GM12878 (cell line): Measurements from ENCODE around the gene MYO1H. TPM values are rescaled to one million over a fixed set of nuclear protein-coding genes. Genes with fewer than 3 reads are reported as not detected.

Experiments
- ATAC-seq: fragments of 200-7000 bp; cut with Tn5 transposase; 3 replicates; pipeline ENCODE4 v1.9.1; 2020; ENCODE audit warnings: mild to moderate bottlenecking, moderate library complexity
- BruUV-seq: library from RNA; stranded (reverse); fragments of 400-500 nt; replicated peaks from 2 replicates; lab custom pipeline; 2021; lab: Mats Ljungman, UMichigan
- CTCF ChIA-PET: fragments of 300-600 bp; sonication (Branson Sonifier 250); formaldehyde crosslinking; extraction: SDS; loops from one replicate; lab custom pipeline; 2021; ENCODE audit warnings: inconsistent platforms; lab: Yijun Ruan, JAX
- POLR2A ChIA-PET: fragments of 350-600 bp; formaldehyde crosslinking; extraction: SDS; loops from one replicate; lab custom pipeline; 2021; ENCODE audit warnings: inconsistent platforms; lab: Charles Lee
- RAD21 ChIA-PET: fragments of 300-600 bp; sonication (Branson Sonifier 250); formaldehyde crosslinking; loops from one replicate; lab custom pipeline; 2023; ENCODE audit warnings: antibody characterized with exemption; ENCODE audit not compliant: unreplicated experiment; lab: Charles Lee
- SMC1A ChIA-PET: fragments of 300-600 bp; sonication (Branson Sonifier 250); formaldehyde crosslinking; loops from one replicate; lab custom pipeline; 2023; ENCODE audit not compliant: unreplicated experiment, uncharacterized antibody; lab: Charles Lee
- DNase-seq: peaks from one replicate; pipeline ENCODE4 v3.0.0-alpha.2; 2011; ENCODE audit warnings: low read depth, low spot score
- FAIRE-seq: peaks from 3 replicates; lab custom pipeline; 2011; peaks lifted over from hg19 to GRCh38; lab: Jason Lieb, UNC
- H2AFZ ChIP-seq: 2 replicates; pipeline ENCODE4 v1.6.0; 2011; ENCODE audit warnings: low read depth, low read length, control low read depth; ENCODE audit not compliant: control insufficient read depth
- H3K27ac ChIP-seq: 2 replicates; pipeline ENCODE4 v1.5.1; 2011; ENCODE audit warnings: control low read depth; ENCODE audit not compliant: control insufficient read depth, insufficient read depth
- H3K27me3 ChIP-seq, 2 experiments: replicated peaks in 1 of 2; 2 replicates each; pipeline versions ENCODE4 v1.6.0 to v1.6.1; 2011; ENCODE audit warnings: low read length in 1 of 2; ENCODE audit not compliant: control insufficient read depth in 2 of 2, insufficient read depth in 2 of 2
- H3K36me3 ChIP-seq, 2 experiments: 2 replicates each; pipeline ENCODE4 v1.5.1; 2011; ENCODE audit warnings: low read length in 1 of 2; ENCODE audit not compliant: control insufficient read depth in 2 of 2, insufficient read depth in 2 of 2
- H3K4me1 ChIP-seq: 2 replicates; pipeline ENCODE4 v1.6.1; 2011; ENCODE audit warnings: mild to moderate bottlenecking, low read length, moderate library complexity, mixed read lengths; ENCODE audit not compliant: control insufficient read depth, insufficient read depth
- H3K4me2 ChIP-seq: 2 replicates; pipeline ENCODE4 v1.6.0; 2011; ENCODE audit warnings: control low read depth; ENCODE audit not compliant: control insufficient read depth, insufficient read depth
- H3K4me3 ChIP-seq: fragments of 200-600 bp; sonication (generic); 2 replicates; pipeline ENCODE4 v1.5.1; 2016
- H3K79me2 ChIP-seq: 2 replicates; pipeline ENCODE4 v1.6.0; 2011; ENCODE audit warnings: low read length; ENCODE audit not compliant: control insufficient read depth, insufficient read depth
- H3K9ac ChIP-seq: 2 replicates; pipeline ENCODE4 v1.8.0; 2011; ENCODE audit warnings: low read length, control low read depth, mixed read lengths; ENCODE audit not compliant: control insufficient read depth, insufficient read depth
- H3K9me3 ChIP-seq: replicated peaks from 3 replicates; pipeline ENCODE4 v1.5.1; 2011; ENCODE audit warnings: mild to moderate bottlenecking, low read length; ENCODE audit not compliant: control insufficient read depth, insufficient read depth
- H4K20me1 ChIP-seq: 2 replicates; pipeline ENCODE4 v1.6.0; 2011; ENCODE audit not compliant: control insufficient read depth, insufficient read depth
- CEBPB ChIP-seq, 2 experiments: fragments of 150-350 bp in 1 of 2; IDR thresholded peaks; 2 replicates each; pipeline ENCODE4 v1.6.1; 2012 to 2014; ENCODE audit warnings: low read depth in 2 of 2, low read length in 2 of 2, borderline replicate concordance in 1 of 2, inconsistent platforms in 1 of 2
- FOXM1 ChIP-seq: IDR thresholded peaks from 2 replicates; pipeline ENCODE4 v1.6.1; 2012; ENCODE audit warnings: low read depth, mild to moderate bottlenecking, inconsistent platforms, low read length, moderate library complexity
- GATAD2B ChIP-seq: fragments of 450-650 bp; conservative IDR thresholded peaks from 2 replicates; pipeline ENCODE4 v1.6.1; 2017; ENCODE audit warnings: low read depth, mild to moderate bottlenecking, moderate library complexity
- HDAC6 ChIP-seq: fragments of 200-600 bp; sonication (generic); IDR thresholded peaks from one replicate; pipeline ENCODE4 v1.8.0; 2017; ENCODE audit warnings: antibody characterized with exemption; ENCODE audit not compliant: unreplicated experiment
- PBX3 ChIP-seq: IDR thresholded peaks from 2 replicates; pipeline ENCODE4 v1.6.1; 2011; ENCODE audit warnings: mild to moderate bottlenecking, low read depth, low read length, moderate library complexity; ENCODE audit not compliant: insufficient replicate concordance
- RAD21 ChIP-seq: IDR thresholded peaks from 2 replicates; pipeline ENCODE4 v1.6.1; 2011; ENCODE audit warnings: mild to moderate bottlenecking, low read depth, low read length, moderate library complexity; ENCODE audit not compliant: insufficient read depth
- STAT1 ChIP-seq: fragments of 450-650 bp; conservative IDR thresholded peaks from 2 replicates; pipeline ENCODE4 v1.6.1; 2014; ENCODE audit warnings: antibody characterized with exemption, mild to moderate bottlenecking
- ZNF217 ChIP-seq: fragments of 450-650 bp; IDR thresholded peaks from 2 replicates; pipeline ENCODE4 v1.6.1; 2017; ENCODE audit warnings: antibody characterized with exemption, mild to moderate bottlenecking
- WGBS: methylation state at CpG from one replicate; pipeline ENCODE4 v1.1.6; 2016; ENCODE audit warnings: low lambda C conversion rate; ENCODE audit not compliant: insufficient replicate concordance, insufficient coverage; ENCODE audit errors: missing lambda C conversion rate; 5-methylcytosine and 5-hydroxymethylcytosine counted together
- in situ Hi-C: fragments of 300-500 bp; cut with MboI; formaldehyde crosslinking; loops from 9 replicates; pipeline ENCODE4 v1.14.3; 2018; ENCODE audit warnings: mixed read lengths
- intact Hi-C: fragments of 100-400 bp; cut with micrococcal nuclease; formaldehyde crosslinking; loops from one replicate; pipeline ENCODE4 v1.14.2; 2022; ENCODE audit not compliant: unreplicated experiment
- polyA plus RNA-seq, 11 experiments: library from polyadenylated mRNA; depleted of rRNA in 4 of 11; unstranded in 6 of 11; stranded (reverse) in 5 of 11; fragments of >200 nt; fragmentation: Nextera tagmentation in 4 of 11; fragmentation: Illumina TruSeq in 1 of 11; extraction: Ambion mirVana in 4 of 11; extraction: Trizol in 1 of 11; gene quantifications; 1 replicate in 1 of 11; 2 replicates in 10 of 11; pipeline versions ENCODE4 v1.2.1 to v1.2.3, GENCODE V29; 2011 to 2016; ENCODE audit warnings: inconsistent platforms in 2 of 11, missing spikeins in 2 of 11, low read depth in 1 of 11
- total RNA-seq, 4 experiments: library from RNA; depleted of rRNA in 3 of 4; stranded (reverse); fragments of >200 nt in 3 of 4; fragmentation: Illumina TruSeq in 1 of 4; extraction: Trizol in 1 of 4; gene quantifications; 2 replicates each; pipeline versions ENCODE4 v1.2.1 to v1.2.3, GENCODE V29; 2013 to 2021

The MYO1H gene
- total and polyA plus RNA-seq, 10 of the 15 experiments (the other 5 are each of a cell fraction or from before 2014, with no cell fraction given), result 0.05 TPM; not detected in 9

- Histone ChIP-seq H3K9ac (no peak overlapping the region), H3K9me3 (no peaks in the 10 kb centered on the region), H4K20me1 (no peaks in the 10 kb centered on the region), H3K4me1 (no peaks in the 10 kb centered on the region), H3K27me3 (no peaks in the 10 kb centered on the region), H3K36me3 (no peaks in the 10 kb centered on the region), H3K4me3 (no peak overlapping the region), H3K27ac (no peak overlapping the region), H2AFZ (no peak overlapping the region), H3K79me2 (no peaks in the 10 kb centered on the region), H3K4me2 (no peak overlapping the region)
- no peak for ATAC-seq
- no TSS peak for BruUV-seq
- WGBS, result 58% methylated on average over 9 of the region's 9 CpGs
- intact Hi-C loops (no loop called here), in situ Hi-C loops (no loop called here)
- TF ChIP-seq HDAC6 (no peak), FOXM1 (no peak), STAT1 (no peak), RAD21 (no peak), PBX3 (no peak), ZNF217 (no peak), CEBPB (IDR thresholded peaks at IDR 0.05; ENCODE audit: borderline replicate concordance in 1 of 2, low read depth in 2 of 2, low read length in 2 of 2) (no peak), GATAD2B (no peak)
- no peak for DNase-seq
- FAIRE-seq, result no peak
- SMC1A ChIA-PET, result no interaction called here
- POLR2A ChIA-PET, result no interaction called here
- CTCF ChIA-PET, result interaction anchor here (0.8 to 2.3 kb wide), 2 partner anchors 9 to 159 kb away, joined by 3 to 9 read pairs; no protein-coding TSS in a partner anchor
- RAD21 ChIA-PET, result no interaction called here
These were observed 75.7 kb downstream of the MYO1H start for GRCh38 chr12:109423392-109423791.
